Common myeloid progenitor, CD34-positive (primary cell): ENCODE measurements around the gene RGS7.

Experiments
- CTCF ChIA-PET: fragments of 350-600 bp; sonication (Branson Sonifier 250); formaldehyde crosslinking; loops from one replicate; lab custom pipeline; 2021; ENCODE audit warnings: antibody characterized with exemption; lab: Charles Lee
- POLR2A ChIA-PET: fragments of 350-600 bp; sonication (Branson Sonifier 250); formaldehyde crosslinking; loops from one replicate; lab custom pipeline; 2021; ENCODE audit warnings: antibody characterized with exemption; lab: Charles Lee
- DNase-seq, 3 donors: peaks; one replicate each; pipeline versions ENCODE4 v3.0.0 to v3.0.0-alpha.2; 2013
- H3K27ac ChIP-seq, 2 experiments: 1 replicate in 1 of 2; 2 replicates in 1 of 2; pipeline ENCODE4 v1.7.0; 2013; ENCODE audit warnings: inconsistent platforms in 2 of 2, low read length in 2 of 2, mild to moderate bottlenecking in 2 of 2, low read depth in 1 of 2, moderate library complexity in 1 of 2; ENCODE audit not compliant: severe bottlenecking in 2 of 2, insufficient read depth in 1 of 2, poor library complexity in 1 of 2
- H3K27me3 ChIP-seq, 5 experiments: replicated peaks in 2 of 5; 1 replicate in 3 of 5; 2 replicates in 2 of 5; pipeline versions ENCODE4 v1.6.1 to v1.7.0; 2013; ENCODE audit warnings: low read length in 4 of 5, mild to moderate bottlenecking in 2 of 5, moderate library complexity in 2 of 5, inconsistent platforms in 1 of 5; ENCODE audit not compliant: insufficient read depth in 5 of 5, control insufficient read depth in 4 of 5
- H3K36me3 ChIP-seq, 4 experiments: 1 replicate in 2 of 4; 2 replicates in 2 of 4; pipeline versions ENCODE4 v1.6.1 to v1.7.0; 2013; ENCODE audit warnings: low read length in 3 of 4, control low read depth in 1 of 4, mild to moderate bottlenecking in 1 of 4; ENCODE audit not compliant: control insufficient read depth in 4 of 4, insufficient read depth in 4 of 4
- H3K4me1 ChIP-seq, 4 experiments: 1 replicate in 3 of 4; 2 replicates in 1 of 4; pipeline versions ENCODE4 v1.6.1 to v1.7.1; 2013; ENCODE audit warnings: low read length in 3 of 4, mild to moderate bottlenecking in 3 of 4, control low read depth in 1 of 4, inconsistent platforms in 1 of 4, moderate library complexity in 1 of 4; ENCODE audit not compliant: control insufficient read depth in 4 of 4, insufficient read depth in 4 of 4; ENCODE audit errors: control extremely low read depth in 1 of 4
- H3K4me3 ChIP-seq, 7 experiments: 1 replicate in 4 of 7; 2 replicates in 3 of 7; pipeline versions ENCODE4 v1.5.1 to v1.7.0; 2013; ENCODE audit warnings: mild to moderate bottlenecking in 7 of 7, low read length in 6 of 7, moderate library complexity in 6 of 7, inconsistent platforms in 2 of 7, low read depth in 2 of 7, control low read depth in 1 of 7; ENCODE audit not compliant: insufficient read depth in 4 of 7, control insufficient read depth in 1 of 7; ENCODE audit errors: extremely low read depth in 1 of 7
- H3K9me3 ChIP-seq, 5 experiments: 1 replicate in 4 of 5; 2 replicates in 1 of 5; pipeline versions ENCODE4 v1.6.1 to v1.7.1; 2013; ENCODE audit warnings: low read length in 4 of 5, mild to moderate bottlenecking in 2 of 5, inconsistent platforms in 1 of 5, low read depth in 1 of 5, moderate library complexity in 1 of 5; ENCODE audit not compliant: control insufficient read depth in 4 of 5, insufficient read depth in 2 of 5; ENCODE audit errors: control extremely low read depth in 1 of 5
- WGBS: methylation state at CpG from one replicate; pipeline ENCODE4 v1.1.5; 2013; ENCODE audit not compliant: insufficient coverage; 5-methylcytosine and 5-hydroxymethylcytosine counted together

The RGS7 gene

GRCh38 chr1:240804475-240804874 lies 552.5 kb downstream of the RGS7 start:
- H3K27ac ChIP-seq: no peak overlapping the region

GRCh38 chr1:240803151-240803550 lies 553.9 kb downstream of the RGS7 start:
- Histone ChIP-seq H3K36me3 (no peaks in the 10 kb centered on the region), H3K4me3 (no peak overlapping the region), H3K27me3 (no peaks in the 10 kb centered on the region), H3K9me3 (peaks cover 0 to 2% (median 0%) of the 10 kb centered on the region in 5 experiments), H3K4me1 (no peaks in the 10 kb centered on the region), H3K27ac (no peak overlapping the region)
- ChIA-PET CTCF (no interaction called here), POLR2A (no interaction called here)
- no peak for DNase-seq

More at GRCh38 chr1:240804475-240804874, 552.5 kb downstream of the RGS7 start:
- Histone ChIP-seq H3K4me3 (no peak overlapping the region), H3K36me3 (no peaks in the 10 kb centered on the region), H3K4me1 (no peaks in the 10 kb centered on the region), H3K9me3 (peaks cover 0 to 2% (median 0%) of the 10 kb centered on the region in 5 experiments), H3K27me3 (no peaks in the 10 kb centered on the region)
- 100% methylated on average over 1 of the region's 2 CpGs for WGBS
- POLR2A ChIA-PET: no interaction called here
- CTCF ChIA-PET: no interaction called here
- DNase-seq: no peak

- no CpG with 5 or more reads among the region's 2 CpGs for WGBS
- Histone ChIP-seq H3K4me3 (no peak overlapping the region), H3K27ac (no peak overlapping the region), H3K27me3 (no peaks in the 10 kb centered on the region), H3K36me3 (no peaks in the 10 kb centered on the region), H3K4me1 (no peaks in the 10 kb centered on the region), H3K9me3 (peaks cover 0 to 2% (median 0%) of the 10 kb centered on the region in 5 experiments)
- POLR2A ChIA-PET: no interaction called here
- CTCF ChIA-PET: no interaction called here
- no peak for DNase-seq
Observed at GRCh38 chr1:240802271-240802670, 554.7 kb downstream of the RGS7 start.

- Histone ChIP-seq H3K36me3 (no peaks in the 10 kb centered on the region), H3K4me1 (no peaks in the 10 kb centered on the region), H3K27me3 (no peaks in the 10 kb centered on the region), H3K27ac (no peak overlapping the region), H3K4me3 (no peak overlapping the region), H3K9me3 (peaks cover 0 to 2% (median 0%) of the 10 kb centered on the region in 5 experiments)
- ChIA-PET POLR2A (no interaction called here), CTCF (no interaction called here)
- WGBS: no CpG with 5 or more reads among the region's 3 CpGs
- DNase-seq: no peak
Observed at GRCh38 chr1:240801442-240801841, 555.6 kb downstream of the RGS7 start.

GRCh38 chr1:240800291-240800690 lies 556.7 kb downstream of the RGS7 start:
- no peak overlapping the region for H3K4me3 ChIP-seq
- 80% methylated on average over 1 of the region's 1 CpG for WGBS
- H3K27ac ChIP-seq: no peak overlapping the region
- no peak for DNase-seq
- POLR2A ChIA-PET: no interaction called here
- CTCF ChIA-PET: no interaction called here
- H3K27me3 ChIP-seq: no peaks in the 10 kb centered on the region
- no peaks in the 10 kb centered on the region for H3K4me1 ChIP-seq
- peaks cover 0 to 2% (median 0%) of the 10 kb centered on the region in 5 experiments for H3K9me3 ChIP-seq
- no peaks in the 10 kb centered on the region for H3K36me3 ChIP-seq

- CTCF ChIA-PET: no interaction called here
- no peaks in the 10 kb centered on the region for H3K27me3 ChIP-seq
- H3K4me1 ChIP-seq: no peaks in the 10 kb centered on the region
- DNase-seq: no peak
- WGBS: 78% methylated on average over 1 of the region's 1 CpG
- H3K27ac ChIP-seq: no peak overlapping the region
- POLR2A ChIA-PET: no interaction called here
- H3K36me3 ChIP-seq: no peaks in the 10 kb centered on the region
- no peak overlapping the region for H3K4me3 ChIP-seq
- no peaks in the 10 kb centered on the region for H3K9me3 ChIP-seq
Observed at GRCh38 chr1:240797050-240797449, 560.0 kb downstream of the RGS7 start.

GRCh38 chr1:240794046-240794843 lies 562.8 kb downstream of the RGS7 start:
- Histone ChIP-seq H3K36me3 (no peaks in the 10 kb centered on the region), H3K27ac (no peak overlapping the region), H3K4me3 (no peak overlapping the region), H3K4me1 (no peaks in the 10 kb centered on the region), H3K9me3 (no peaks in the 10 kb centered on the region), H3K27me3 (no peaks in the 10 kb centered on the region)
- ChIA-PET POLR2A (no interaction called here), CTCF (no interaction called here)
- 77% methylated on average over 2 of the region's 6 CpGs for WGBS
- no peak for DNase-seq
